AG20443 (cell line): ENCODE data around the gene TMEM271.
A peak's percentile ranks its signal among the peaks of the same experiment; 100 is the strongest.

ENCODE experiments used
- DNase-seq: peaks from one replicate; pipeline ENCODE4 v3.0.0; 2012; ENCODE audit warnings: low spot score, mixed read lengths

Gene TMEM271, protein sequence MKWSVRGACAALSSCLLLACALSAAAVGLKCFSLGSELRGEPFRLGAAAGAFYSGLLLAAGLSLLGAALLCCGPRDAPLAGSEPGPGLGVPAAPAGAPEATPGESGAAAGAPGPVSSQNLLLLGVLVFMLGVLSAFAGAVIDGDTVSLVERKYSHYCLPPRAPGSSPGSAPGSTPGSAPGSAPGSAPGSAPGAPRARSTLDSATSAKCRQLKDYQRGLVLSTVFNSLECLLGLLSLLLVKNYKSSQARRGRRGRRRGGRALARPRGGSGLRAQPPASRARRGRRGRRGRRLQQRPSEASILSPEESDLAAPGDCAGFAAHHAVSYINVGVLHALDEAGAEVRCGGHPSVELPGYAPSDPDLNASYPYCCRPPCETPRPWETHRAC

DNA sequence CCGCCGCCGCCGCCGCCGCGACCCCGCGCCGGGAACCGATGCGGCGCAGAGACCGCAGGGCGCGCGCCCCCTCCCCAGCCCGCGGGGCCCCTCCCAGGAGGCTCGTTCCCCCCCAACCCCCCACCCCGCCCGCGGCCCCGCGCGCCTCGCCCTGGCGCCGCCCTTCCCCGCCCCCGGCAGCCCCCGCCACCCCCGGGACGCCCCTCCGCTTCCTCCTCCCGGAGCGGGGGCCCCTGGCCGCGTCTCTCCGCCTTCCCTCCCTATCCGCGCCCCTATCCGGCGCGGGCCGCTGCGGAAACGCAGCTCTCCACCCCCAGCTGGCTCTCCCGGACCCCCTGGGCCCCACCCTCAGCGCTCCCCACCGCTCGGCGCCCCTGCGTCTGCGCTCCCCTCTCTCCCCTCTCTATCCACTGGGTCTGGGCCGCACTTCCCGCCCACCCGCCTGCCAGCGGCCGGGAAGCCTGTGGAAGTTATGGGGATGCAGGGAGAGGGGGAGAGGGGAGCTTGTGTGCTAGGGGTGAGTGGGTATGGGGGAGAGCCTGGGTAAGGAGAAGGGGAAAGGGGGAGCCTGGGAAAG lies at the start of gene TMEM271:
TSS of gene TMEM271 (minus strand) at position 51 of the 577 bp plus-strand sequence. CDS start 233 bp downstream, outside the sequence.
- DNase-seq: no peak

GRCh38 chr4:625631-626161 lies 49.6 kb upstream of the TMEM271 start:
- DNase-seq: no peak

- no peak for DNase-seq
Measured at GRCh38 chr4:624705-625590, 48.9 kb upstream of the TMEM271 start, which contains the start of gene PDE6B. Gene PDE6B, plus strand, starts transcription at chr4:625573. Its CDS starts 54 bp downstream, at chr4:625627.

- no peak for DNase-seq
Measured at GRCh38 chr4:623914-624566, 47.9 kb upstream of the TMEM271 start.

- DNase-seq: peak; percentile 9
Measured at GRCh38 chr4:622996-623913, 47.2 kb upstream of the TMEM271 start.

- peak; percentile 17 for DNase-seq
Measured at GRCh38 chr4:622071-622995, 46.2 kb upstream of the TMEM271 start.

GRCh38 chr4:621296-622070 lies 45.4 kb upstream of the TMEM271 start:
- DNase-seq: peak; percentile 7

GRCh38 chr4:620851-621261 lies 44.8 kb upstream of the TMEM271 start:
- DNase-seq: no peak

DNA sequence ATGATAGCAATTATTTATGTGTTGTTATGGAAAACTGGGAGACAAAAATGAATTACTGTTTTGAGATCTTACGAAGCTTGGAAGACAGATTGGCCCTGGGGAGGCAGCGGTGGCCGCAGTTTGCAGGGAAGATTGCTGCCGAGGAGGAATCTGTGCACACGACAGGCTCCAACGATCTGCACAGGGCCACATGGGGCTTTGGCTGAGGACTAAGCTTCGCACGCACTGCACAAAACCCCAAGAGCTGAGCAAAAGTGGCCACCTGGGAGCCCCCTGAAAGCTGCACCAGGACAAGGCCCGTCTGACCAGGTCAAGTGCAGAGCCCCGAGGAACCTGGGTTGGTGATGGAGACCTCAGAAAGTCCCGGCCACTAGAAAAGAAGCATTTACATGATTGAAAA lies 44.1 kb upstream of the TMEM271 start:
- no peak for DNase-seq

- no peak for DNase-seq
Measured at GRCh38 chr4:617644-618641, 41.8 kb upstream of the TMEM271 start.

GRCh38 chr4:616911-617643 lies 41.0 kb upstream of the TMEM271 start:
- no peak for DNase-seq

DNA sequence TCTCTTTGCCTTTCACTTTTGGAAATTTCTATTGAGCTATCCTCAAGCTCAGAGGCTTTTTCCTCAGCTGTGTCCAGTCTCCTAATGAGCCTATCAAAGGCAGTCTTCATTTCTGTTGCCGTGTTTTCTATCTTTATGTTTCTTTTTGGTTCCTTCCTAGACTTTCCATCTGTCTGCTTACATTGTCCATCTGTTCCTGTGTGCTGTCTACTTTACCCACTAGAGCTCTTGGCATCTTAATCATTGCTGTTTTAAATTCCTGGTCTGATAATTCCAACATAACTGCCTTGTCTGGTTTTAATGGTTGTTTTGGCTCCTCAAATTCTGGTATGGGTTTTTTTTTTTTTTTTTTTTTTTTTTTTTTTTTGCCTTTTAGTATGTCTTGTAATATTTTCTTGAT lies 40.0 kb upstream of the TMEM271 start:
- DNase-seq: no peak

DNA sequence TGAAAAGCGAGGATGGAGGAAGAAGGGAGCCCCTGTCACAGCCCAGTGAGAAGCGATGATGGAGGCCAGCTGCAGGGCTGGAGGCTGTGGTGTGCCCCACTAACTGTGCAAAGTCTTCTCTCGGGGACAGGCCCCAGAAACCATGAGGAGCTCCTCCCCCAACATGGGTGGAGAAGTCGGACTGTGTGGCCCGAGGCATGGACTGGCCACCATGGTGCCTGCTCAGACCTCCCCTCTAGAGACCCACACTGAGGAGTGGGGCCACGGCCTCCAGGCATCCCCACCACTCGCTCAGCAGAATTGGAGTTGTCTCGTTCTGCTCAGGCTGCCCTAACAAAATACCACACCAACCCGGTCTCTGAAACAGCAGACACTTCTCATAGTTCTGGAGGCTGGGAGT lies 37.0 kb upstream of the TMEM271 start:
- DNase-seq: no peak

- no peak for DNase-seq
Measured at GRCh38 chr4:612749-613125, 36.6 kb upstream of the TMEM271 start.

GRCh38 chr4:612052-612748 lies 36.1 kb upstream of the TMEM271 start:
- no peak for DNase-seq
